Measurements from ENCODE around the gene CBX7.

Gene CBX7

DNA sequence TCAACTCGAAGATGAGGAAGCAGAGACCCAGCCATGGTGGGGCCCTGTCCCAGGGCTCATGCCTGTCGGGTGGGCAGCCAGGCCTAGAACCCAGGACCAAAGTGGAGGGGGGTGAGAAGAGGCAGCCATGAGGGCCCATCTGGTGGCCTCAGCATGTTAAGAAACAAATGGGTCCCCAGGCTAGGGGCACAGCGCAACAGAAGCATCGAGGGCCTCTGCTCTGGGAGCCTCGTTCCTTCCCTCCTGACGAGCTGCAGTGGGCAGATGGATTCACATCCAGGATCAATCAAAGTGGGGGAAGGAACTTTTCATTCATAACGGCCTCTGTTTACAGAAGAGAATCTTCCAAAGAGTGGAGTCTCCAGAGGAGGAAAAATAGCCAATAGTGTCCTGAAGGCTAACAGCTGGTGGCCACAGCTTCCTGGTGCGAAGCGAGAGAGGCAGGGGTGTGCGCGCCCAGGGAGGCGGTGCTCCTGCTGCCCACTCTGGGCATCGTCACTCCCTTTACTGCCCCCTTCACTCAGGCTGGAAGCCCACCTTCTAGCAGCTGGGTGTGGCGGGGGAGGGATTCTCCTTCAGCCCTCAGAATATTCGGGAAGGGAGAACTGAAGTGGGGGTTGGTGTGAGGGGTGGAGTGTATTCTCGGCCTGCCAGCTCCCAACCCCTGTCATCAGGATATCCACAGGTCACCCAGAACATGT, 4.3 kb downstream of the CBX7 start:
- Histone ChIP-seq H3K4me1 (ENCODE audit: low read length) (peaks cover 47% of the 10 kb centered on the region), H4K20me1 (ENCODE audit: insufficient read depth, low read length) (no peaks in the 10 kb centered on the region), H3K27me3 (ENCODE audit: low read depth, low read length) (no peaks in the 10 kb centered on the region), H3K9ac (ENCODE audit: low read length) (peak overlapping the region; percentile 48; the same call in 1 of the 2 replicates), H3K4me2 (ENCODE audit: low read length) (peak overlapping the region; percentile 70), H3K27ac (ENCODE audit: low read length) (peak overlapping the region; percentile 38), H3K4me3 (ENCODE audit: low read length) (peak overlapping the region; percentile 60), H2AFZ (ENCODE audit: low read depth, low read length) (no peak overlapping the region), H3K79me2 (ENCODE audit: low read length) (no peaks in the 10 kb centered on the region), H3K9me3 (ENCODE audit: insufficient read depth, low read length) (no peaks in the 10 kb centered on the region), H3K36me3 (replicated peaks; ENCODE audit: low read depth, low read length) (peaks cover 3% of the 10 kb centered on the region)
- TF ChIP-seq, protein P1, sequence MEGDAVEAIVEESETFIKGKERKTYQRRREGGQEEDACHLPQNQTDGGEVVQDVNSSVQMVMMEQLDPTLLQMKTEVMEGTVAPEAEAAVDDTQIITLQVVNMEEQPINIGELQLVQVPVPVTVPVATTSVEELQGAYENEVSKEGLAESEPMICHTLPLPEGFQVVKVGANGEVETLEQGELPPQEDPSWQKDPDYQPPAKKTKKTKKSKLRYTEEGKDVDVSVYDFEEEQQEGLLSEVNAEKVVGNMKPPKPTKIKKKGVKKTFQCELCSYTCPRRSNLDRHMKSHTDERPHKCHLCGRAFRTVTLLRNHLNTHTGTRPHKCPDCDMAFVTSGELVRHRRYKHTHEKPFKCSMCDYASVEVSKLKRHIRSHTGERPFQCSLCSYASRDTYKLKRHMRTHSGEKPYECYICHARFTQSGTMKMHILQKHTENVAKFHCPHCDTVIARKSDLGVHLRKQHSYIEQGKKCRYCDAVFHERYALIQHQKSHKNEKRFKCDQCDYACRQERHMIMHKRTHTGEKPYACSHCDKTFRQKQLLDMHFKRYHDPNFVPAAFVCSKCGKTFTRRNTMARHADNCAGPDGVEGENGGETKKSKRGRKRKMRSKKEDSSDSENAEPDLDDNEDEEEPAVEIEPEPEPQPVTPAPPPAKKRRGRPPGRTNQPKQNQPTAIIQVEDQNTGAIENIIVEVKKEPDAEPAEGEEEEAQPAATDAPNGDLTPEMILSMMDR (IDR thresholded peaks at IDR 0.05; ENCODE audit: low read depth, low read length): no peak
- TF ChIP-seq EZH2phosphoT487 (IDR thresholded peaks at IDR 0.05; ENCODE audit: low read depth): no peak

DNA sequence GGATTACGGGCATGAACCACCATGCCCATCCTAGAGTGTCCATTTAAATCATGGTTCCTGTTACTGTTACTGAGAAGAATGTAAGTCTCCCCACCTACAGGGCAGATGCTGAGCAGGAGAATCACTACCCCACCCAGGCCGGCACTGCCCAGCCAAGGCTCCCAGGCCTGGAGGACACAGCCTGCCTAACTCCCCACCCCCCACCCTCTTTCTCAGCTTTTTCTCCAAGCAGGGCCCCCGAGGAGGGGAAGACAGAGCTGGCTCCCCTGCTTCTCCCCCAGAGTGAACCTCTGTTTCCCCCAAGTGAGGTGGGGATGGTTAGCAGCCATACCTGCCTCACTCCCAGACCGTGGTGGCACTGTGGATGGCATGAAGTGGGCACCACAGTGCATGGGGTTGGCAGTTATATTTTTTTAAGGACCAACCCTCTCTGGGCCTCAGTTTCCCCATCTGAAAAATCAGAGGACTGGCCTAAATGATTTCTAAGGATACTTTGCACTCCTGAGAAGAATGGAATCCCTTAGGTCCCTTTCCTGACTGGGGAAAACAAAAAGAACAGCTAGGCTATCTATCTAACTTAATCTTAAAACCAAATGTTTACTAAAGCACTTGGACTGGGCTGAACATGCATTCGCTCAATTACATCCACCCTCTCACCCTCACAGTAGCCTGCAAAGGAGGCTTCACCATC, 5.0 kb downstream of the CBX7 start:
- Histone ChIP-seq H3K27ac (ENCODE audit: low read length) (no peak overlapping the region), H2AFZ (ENCODE audit: low read depth, low read length) (no peak overlapping the region), H3K4me3 (ENCODE audit: low read length) (no peak overlapping the region), H3K4me1 (ENCODE audit: low read length) (peaks cover 44% of the 10 kb centered on the region), H3K27me3 (ENCODE audit: low read depth, low read length) (no peaks in the 10 kb centered on the region), H4K20me1 (ENCODE audit: insufficient read depth, low read length) (no peaks in the 10 kb centered on the region), H3K4me2 (ENCODE audit: low read length) (no peak overlapping the region), H3K36me3 (replicated peaks; ENCODE audit: low read depth, low read length) (peaks cover 3% of the 10 kb centered on the region), H3K9ac (ENCODE audit: low read length) (no peak overlapping the region), H3K79me2 (ENCODE audit: low read length) (no peaks in the 10 kb centered on the region), H3K9me3 (ENCODE audit: insufficient read depth, low read length) (no peaks in the 10 kb centered on the region)
- TF ChIP-seq EZH2phosphoT487 (IDR thresholded peaks at IDR 0.05; ENCODE audit: low read depth): no peak
- TF ChIP-seq, protein P1 (IDR thresholded peaks at IDR 0.05; ENCODE audit: low read depth, low read length): no peak

- no peaks in the 10 kb centered on the region for H3K9me3 ChIP-seq (ENCODE audit: insufficient read depth, low read length)
- peaks cover 3% of the 10 kb centered on the region for H3K36me3 ChIP-seq (replicated peaks; ENCODE audit: low read depth, low read length)
- no peak overlapping the region for H3K27ac ChIP-seq (ENCODE audit: low read length)
- no peaks in the 10 kb centered on the region for H3K79me2 ChIP-seq (ENCODE audit: low read length)
- no peak overlapping the region for H2AFZ ChIP-seq (ENCODE audit: low read depth, low read length)
- no peak for TF ChIP-seq EZH2phosphoT487 (IDR thresholded peaks at IDR 0.05; ENCODE audit: low read depth)
- TF ChIP-seq, protein P1 (IDR thresholded peaks at IDR 0.05; ENCODE audit: low read depth, low read length): no peak
- peak overlapping the region; percentile 89 for H3K4me3 ChIP-seq (ENCODE audit: low read length)
- no peaks in the 10 kb centered on the region for H3K27me3 ChIP-seq (ENCODE audit: low read depth, low read length)
- no peak overlapping the region for H3K9ac ChIP-seq (ENCODE audit: low read length)
- H3K4me2 ChIP-seq (ENCODE audit: low read length): peak overlapping the region; percentile 69
- no peaks in the 10 kb centered on the region for H4K20me1 ChIP-seq (ENCODE audit: insufficient read depth, low read length)
- H3K4me1 ChIP-seq (ENCODE audit: low read length): peaks cover 39% of the 10 kb centered on the region
These were observed 6.0 kb downstream of the CBX7 start for GRCh38 chr22:39146256-39147101.

Measured in OCI-LY3 (cell line).